K562 (cell line): Measurements from ENCODE around the gene IL1RN. TPM values are rescaled to one million over a fixed set of nuclear protein-coding genes. Genes with fewer than 3 reads are reported as not detected.

ENCODE experiments used
- ATAC-seq: fragments of 200-7000 bp; cut with Tn5 transposase; 3 replicates; pipeline ENCODE4 v1.9.1; 2020; ENCODE audit warnings: moderate library complexity
- BruUV-seq: library from RNA; stranded (reverse); fragments of 400-500 nt; replicated peaks from 2 replicates; lab custom pipeline; 2021; lab: Mats Ljungman, UMichigan
- CTCF ChIA-PET: fragments of 300-600 bp; formaldehyde crosslinking; extraction: SDS; loops from one replicate; lab custom pipeline; 2021; ENCODE audit warnings: low intra/inter-chr PET ratio; lab: Yijun Ruan, JAX
- POLR2A ChIA-PET: fragments of 300-600, 350-650 bp; sonication (Branson Sonifier 250); formaldehyde crosslinking; extraction: SDS; loops from one replicate; lab custom pipeline; 2021; ENCODE audit warnings: antibody characterized with exemption, inconsistent platforms; lab: Yijun Ruan, JAX
- DNase-seq, 4 experiments: peaks; one replicate each; pipeline versions ENCODE4 v3.0.0 to v3.0.0-alpha.2; 2011 to 2018; ENCODE audit warnings: low spot score in 3 of 4, mixed read lengths in 3 of 4; ENCODE audit errors: extremely low read depth in 1 of 4
- FAIRE-seq: peaks from 2 replicates; lab custom pipeline; 2011; peaks lifted over from hg19 to GRCh38; lab: Jason Lieb, UNC
- H2AFZ ChIP-seq: 2 replicates; pipeline ENCODE4 v1.6.0; 2011; ENCODE audit warnings: low read depth, low read length, control low read depth, inconsistent platforms
- H3K27ac ChIP-seq: fragments of 200-600 bp; 3 replicates; pipeline ENCODE4 v1.8.0; 2011; ENCODE audit warnings: low read depth, mild to moderate bottlenecking, control low read depth, inconsistent platforms, low read length, moderate library complexity, mixed read lengths; ENCODE audit errors: extremely low read depth
- H3K27me3 ChIP-seq, 2 experiments: fragments of 300-600 bp in 1 of 2; 2 replicates in 1 of 2; 3 replicates in 1 of 2; pipeline versions ENCODE4 v1.6.0 to v1.8.0; 2011; ENCODE audit warnings: inconsistent platforms in 2 of 2, low read length in 2 of 2, mild to moderate bottlenecking in 1 of 2, mixed read lengths in 1 of 2, moderate library complexity in 1 of 2; ENCODE audit not compliant: control insufficient read depth in 2 of 2, insufficient read depth in 2 of 2
- H3K36me3 ChIP-seq: fragments of 300-600 bp; 3 replicates; pipeline ENCODE4 v1.8.0; 2011; ENCODE audit warnings: mild to moderate bottlenecking, low read length, inconsistent platforms; ENCODE audit not compliant: control insufficient read depth, insufficient read depth
- H3K4me1 ChIP-seq, 2 experiments: fragments of 200-600 bp in 1 of 2; replicated peaks in 1 of 2; 2 replicates in 1 of 2; 3 replicates in 1 of 2; pipeline versions ENCODE4 v1.5.1 to v1.8.0; 2011; ENCODE audit warnings: inconsistent platforms in 2 of 2, low read length in 2 of 2, mild to moderate bottlenecking in 1 of 2, mixed read lengths in 1 of 2, moderate library complexity in 1 of 2; ENCODE audit not compliant: control insufficient read depth in 2 of 2, insufficient read depth in 2 of 2
- H3K4me2 ChIP-seq: 2 replicates; pipeline ENCODE4 v1.6.1; 2011; ENCODE audit warnings: low read length, control low read depth, inconsistent platforms, mixed read lengths; ENCODE audit not compliant: insufficient read depth
- H3K4me3 ChIP-seq: fragments of 200-600 bp; sonication (generic), shearing (Covaris generic); 2 replicates; pipeline ENCODE4 v1.5.1; 2016; ENCODE audit warnings: control low read depth, inconsistent platforms
- H3K79me2 ChIP-seq: fragments of 200-600 bp; 3 replicates; pipeline ENCODE4 v1.8.0; 2011; ENCODE audit warnings: low read length, inconsistent platforms; ENCODE audit not compliant: control insufficient read depth, insufficient read depth
- H3K9ac ChIP-seq, 2 experiments: 2 replicates each; pipeline versions ENCODE4 v1.6.0 to v1.6.1; 2011; ENCODE audit warnings: low read depth in 2 of 2, low read length in 2 of 2, control low read depth in 1 of 2, inconsistent platforms in 1 of 2, mild to moderate bottlenecking in 1 of 2, mixed read lengths in 1 of 2; ENCODE audit not compliant: insufficient read depth in 1 of 2
- H3K9me1 ChIP-seq: one replicate; pipeline ENCODE4 v1.6.0; 2011; ENCODE audit warnings: inconsistent platforms, mild to moderate bottlenecking, low read length, moderate library complexity; ENCODE audit not compliant: control insufficient read depth, insufficient read depth
- H3K9me3 ChIP-seq: replicated peaks from 2 replicates; pipeline ENCODE4 v1.5.1; 2011; ENCODE audit warnings: low read depth, low read length, inconsistent platforms; ENCODE audit not compliant: control insufficient read depth, insufficient read depth
- H4K20me1 ChIP-seq: replicated peaks from 2 replicates; pipeline ENCODE4 v1.6.1; 2011; ENCODE audit warnings: low read length, inconsistent platforms, mixed read lengths; ENCODE audit not compliant: control insufficient read depth, insufficient read depth
- FOXM1 ChIP-seq, 2 experiments: fragments of 450-650 bp in 1 of 2; sonication (generic) in 1 of 2; formaldehyde crosslinking in 1 of 2; IDR thresholded peaks; 2 replicates each; pipeline versions ENCODE4 v1.6.1 to v1.9.0; 2017 to 2022; ENCODE audit warnings: low read depth in 2 of 2, mild to moderate bottlenecking in 2 of 2, missing genetic modification reagents in 1 of 2, moderate library complexity in 1 of 2
- KDM1A ChIP-seq, 2 experiments: fragments of 450-650 bp; IDR thresholded peaks; 2 replicates each; pipeline ENCODE4 v1.6.1; 2016; ENCODE audit warnings: mild to moderate bottlenecking in 2 of 2
- KDM2B ChIP-seq: fragments of 250-450 bp; sonication (Bioruptor Pico); IDR thresholded peaks from 2 replicates; pipeline ENCODE4 v1.8.0; 2021; ENCODE audit warnings: mild to moderate bottlenecking, moderate library complexity
- MCM2 ChIP-seq: fragments of 450-650 bp; IDR thresholded peaks from 2 replicates; pipeline ENCODE4 v1.6.1; 2017; ENCODE audit warnings: low read depth, mild to moderate bottlenecking
- MCM7 ChIP-seq, 2 experiments: fragments of 450-650 bp; IDR thresholded peaks; 2 replicates each; pipeline ENCODE4 v1.6.1; 2016 to 2018
- NCOA6 ChIP-seq: fragments of 450-650 bp; IDR thresholded peaks from 2 replicates; pipeline ENCODE4 v1.6.1; 2017; ENCODE audit warnings: mild to moderate bottlenecking
- PHTF2 ChIP-seq: fragments of 250-450 bp; sonication (Bioruptor Pico); IDR thresholded peaks from 2 replicates; pipeline ENCODE4 v1.5.0; 2021; ENCODE audit warnings: mild to moderate bottlenecking
- RAD51 ChIP-seq: fragments of 450-650 bp; IDR thresholded peaks from 2 replicates; pipeline ENCODE4 v1.7.1; 2016; ENCODE audit warnings: low read depth, mild to moderate bottlenecking, borderline replicate concordance
- RBM25 ChIP-seq: fragments of 200-400 bp; formaldehyde crosslinking; IDR thresholded peaks from 2 replicates; pipeline ENCODE4 v1.6.1; 2018; ENCODE audit warnings: low read length, low read depth, moderate library complexity; ENCODE audit not compliant: severe bottlenecking
- SREBF2 ChIP-seq: sonication (generic); formaldehyde crosslinking; IDR thresholded peaks from 2 replicates; pipeline ENCODE4 v1.4.0; 2020; ENCODE audit warnings: mild to moderate bottlenecking, missing genetic modification reagents
- TRIM24 ChIP-seq, 2 experiments: fragments of 450-650 bp; IDR thresholded peaks; 2 replicates each; pipeline ENCODE4 v1.6.1; 2016
- ZSCAN29 ChIP-seq: fragments of 450-650 bp; IDR thresholded peaks from 2 replicates; pipeline ENCODE4 v1.6.1; 2017
- WGBS: fragments of 100-300 bp; shearing (Covaris generic); methylation state at CpG from one replicate; pipeline ENCODE4 v1.1.6; 2016; ENCODE audit warnings: low coverage, mixed read lengths; ENCODE audit not compliant: insufficient coverage; ENCODE audit errors: missing lambda C conversion rate; 5-methylcytosine and 5-hydroxymethylcytosine counted together
- in situ Hi-C: fragments of 300-500 bp; cut with MboI; formaldehyde crosslinking; loops from 4 replicates; pipeline ENCODE4 v1.15.0; 2018; ENCODE audit warnings: inconsistent platforms, mixed read lengths
- intact Hi-C: fragments of 100-400 bp; cut with micrococcal nuclease; formaldehyde crosslinking; loops from 2 replicates; pipeline ENCODE4 v1.14.2; 2022
- polyA plus RNA-seq, 8 experiments: library from polyadenylated mRNA; depleted of rRNA in 4 of 8; stranded (reverse) in 5 of 8; unstranded in 3 of 8; fragments of >200 nt; fragmentation: Nextera tagmentation in 2 of 8; fragmentation: Illumina TruSeq in 1 of 8; extraction: Ambion mirVana in 2 of 8; extraction: Trizol in 1 of 8; gene quantifications; 2 replicates each; pipeline versions ENCODE4 v1.2.1 to v1.2.3, GENCODE V29; 2011 to 2014; ENCODE audit warnings: inconsistent platforms in 1 of 8, missing spikeins in 1 of 8
- total RNA-seq, 7 experiments: library from RNA; depleted of rRNA in 6 of 7; stranded (reverse); fragments of >200 nt in 6 of 7; fragmentation: Illumina TruSeq in 2 of 7; extraction: Trizol in 2 of 7; gene quantifications; 2 replicates each; pipeline versions ENCODE4 v1.2.1 to v1.2.3, GENCODE V29; 2011 to 2021; ENCODE audit warnings: low replicate concordance in 1 of 7
- TF ChIP-seq, protein P1 (sequence below): fragments of 250-450 bp; sonication (Bioruptor Pico); IDR thresholded peaks from 2 replicates; pipeline ENCODE4 v1.5.1; 2021; ENCODE audit warnings: mild to moderate bottlenecking
- TF ChIP-seq, protein P2 (sequence below): fragments of 450-650 bp; IDR thresholded peaks from 2 replicates; pipeline ENCODE4 v1.6.1; 2016; ENCODE audit warnings: low read depth, mild to moderate bottlenecking, moderate library complexity
- TF ChIP-seq, protein P3 (sequence below): sonication (generic); formaldehyde crosslinking; IDR thresholded peaks from 2 replicates; pipeline ENCODE4 v1.8.1; 2022; ENCODE audit warnings: missing genetic modification reagents

Gene IL1RN
- total and polyA plus RNA-seq, 9 of the 15 experiments (the other 6 are each of a cell fraction or from before 2014, with no cell fraction given) = 0.13 TPM; not detected in 8

DNA sequence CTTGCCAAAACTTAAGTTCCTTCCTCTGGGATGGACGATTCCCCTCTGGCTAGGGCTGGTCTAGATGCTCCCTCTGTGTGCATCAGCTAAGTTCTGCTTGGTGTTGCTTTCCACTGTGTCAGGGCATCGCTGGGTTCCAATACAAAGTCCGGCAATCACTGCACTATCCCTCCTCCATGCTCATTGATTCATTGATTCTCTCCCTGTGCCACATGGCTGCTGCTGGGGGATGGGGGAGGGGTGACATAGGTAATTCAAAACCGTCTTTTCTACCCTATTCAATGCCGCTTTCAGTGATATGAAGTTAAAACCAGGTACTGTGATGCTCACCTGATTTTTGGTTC lies 22.8 kb downstream of the IL1RN start:
- intact Hi-C loops = no loop called here

More for the DNA sequence above, 22.8 kb downstream of the IL1RN start:
- H3K9me3 ChIP-seq = no peaks in the 10 kb centered on the region
- no peaks in the 10 kb centered on the region for H3K9me1 ChIP-seq
- 15% methylated on average over 5 of the region's 5 CpGs for WGBS
- H3K27ac ChIP-seq = no peak overlapping the region
- H4K20me1 ChIP-seq = no peaks in the 10 kb centered on the region
- POLR2A ChIA-PET = interaction anchor here (0.5 to 1.1 kb wide), 2 partner anchors 9 to 22 kb away, joined by 3 to 4 read pairs; no protein-coding TSS in a partner anchor
- no peak overlapping the region for H2AFZ ChIP-seq
- in situ Hi-C loops = no loop called here
- DNase-seq (no peak), ATAC-seq (no peak), FAIRE-seq (no peak)
- no peak for TF ChIP-seq RAD51
- no peak for TF ChIP-seq PHTF2 (CRISPR knock-in tag)
- TF ChIP-seq SREBF2 (CRISPR knock-in tag) = no peak
- TF ChIP-seq, protein P1, sequence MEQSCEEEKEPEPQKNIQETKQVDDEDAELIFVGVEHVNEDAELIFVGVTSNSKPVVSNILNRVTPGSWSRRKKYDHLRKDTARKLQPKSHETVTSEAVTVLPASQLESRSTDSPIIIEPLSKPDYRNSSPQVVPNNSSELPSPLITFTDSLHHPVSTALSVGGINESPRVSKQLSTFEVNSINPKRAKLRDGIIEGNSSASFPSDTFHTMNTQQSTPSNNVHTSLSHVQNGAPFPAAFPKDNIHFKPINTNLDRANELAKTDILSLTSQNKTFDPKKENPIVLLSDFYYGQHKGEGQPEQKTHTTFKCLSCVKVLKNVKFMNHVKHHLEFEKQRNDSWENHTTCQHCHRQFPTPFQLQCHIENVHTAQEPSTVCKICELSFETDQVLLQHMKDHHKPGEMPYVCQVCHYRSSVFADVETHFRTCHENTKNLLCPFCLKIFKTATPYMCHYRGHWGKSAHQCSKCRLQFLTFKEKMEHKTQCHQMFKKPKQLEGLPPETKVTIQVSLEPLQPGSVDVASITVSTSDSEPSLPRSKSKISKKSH (CRISPR knock-in tag) = no peak
- TF ChIP-seq RBM25 = no peak
- TF ChIP-seq, protein P2, sequence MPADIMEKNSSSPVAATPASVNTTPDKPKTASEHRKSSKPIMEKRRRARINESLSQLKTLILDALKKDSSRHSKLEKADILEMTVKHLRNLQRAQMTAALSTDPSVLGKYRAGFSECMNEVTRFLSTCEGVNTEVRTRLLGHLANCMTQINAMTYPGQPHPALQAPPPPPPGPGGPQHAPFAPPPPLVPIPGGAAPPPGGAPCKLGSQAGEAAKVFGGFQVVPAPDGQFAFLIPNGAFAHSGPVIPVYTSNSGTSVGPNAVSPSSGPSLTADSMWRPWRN = no peak
- no peak for TF ChIP-seq TRIM24 (IDR thresholded peaks at IDR 0.05)
- TF ChIP-seq, protein P3, sequence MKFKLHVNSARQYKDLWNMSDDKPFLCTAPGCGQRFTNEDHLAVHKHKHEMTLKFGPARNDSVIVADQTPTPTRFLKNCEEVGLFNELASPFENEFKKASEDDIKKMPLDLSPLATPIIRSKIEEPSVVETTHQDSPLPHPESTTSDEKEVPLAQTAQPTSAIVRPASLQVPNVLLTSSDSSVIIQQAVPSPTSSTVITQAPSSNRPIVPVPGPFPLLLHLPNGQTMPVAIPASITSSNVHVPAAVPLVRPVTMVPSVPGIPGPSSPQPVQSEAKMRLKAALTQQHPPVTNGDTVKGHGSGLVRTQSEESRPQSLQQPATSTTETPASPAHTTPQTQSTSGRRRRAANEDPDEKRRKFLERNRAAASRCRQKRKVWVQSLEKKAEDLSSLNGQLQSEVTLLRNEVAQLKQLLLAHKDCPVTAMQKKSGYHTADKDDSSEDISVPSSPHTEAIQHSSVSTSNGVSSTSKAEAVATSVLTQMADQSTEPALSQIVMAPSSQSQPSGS = no peak
- TF ChIP-seq ZSCAN29 = no peak
- TF ChIP-seq MCM7 (IDR thresholded peaks at IDR 0.05) = no peak
- TF ChIP-seq MCM2 = no peak
- no peak for TF ChIP-seq KDM2B (CRISPR knock-in tag)
- TF ChIP-seq NCOA6 = no peak
- no peak for TF ChIP-seq KDM1A (IDR thresholded peaks at IDR 0.05)
- no peak for TF ChIP-seq FOXM1 (IDR thresholded peaks at IDR 0.05; ENCODE audit: low read depth)
- no peak for TF ChIP-seq FOXM1 (CRISPR knock-in tag; IDR thresholded peaks at IDR 0.05; ENCODE audit: low read depth)
- no peak overlapping the region for H3K9ac ChIP-seq
- CTCF ChIA-PET = no interaction called here
- H3K4me1 ChIP-seq = no peaks in the 10 kb centered on the region
- H3K27me3 ChIP-seq = peaks cover 0 to 20% of the 10 kb centered on the region in 2 experiments; a peak in 4 of 5 replicates
- BruUV-seq = no TSS peak
- no peak overlapping the region for H3K4me2 ChIP-seq
- H3K4me3 ChIP-seq = no peak overlapping the region
- H3K79me2 ChIP-seq = no peaks in the 10 kb centered on the region
- no peaks in the 10 kb centered on the region for H3K36me3 ChIP-seq
